ENCODE data around the gene FHIT. TPM values are rescaled to one million over a fixed set of nuclear protein-coding genes. Genes with fewer than 3 reads are reported as not detected.

FHIT gene
- polyA plus RNA-seq, 1 of the 3 experiments (the other 2 are of a cell fraction) = 0.41 TPM

- CTCF ChIA-PET = no interaction called here
- no peaks in the 10 kb centered on the region for H3K27me3 ChIP-seq (ENCODE audit: insufficient read depth)
- DNase-seq = no peak
- WGBS (ENCODE audit: low lambda C conversion rate) = 84% methylated on average over 2 of the region's 2 CpGs
- H3K9me2 ChIP-seq = no peaks in the 10 kb centered on the region
- no peaks in the 10 kb centered on the region for H3K36me3 ChIP-seq (replicated peaks in 1 of 2; ENCODE audit: control insufficient read depth in 1 of 2, insufficient read depth in 2 of 2, low read length in 1 of 2)
- POLR2A ChIA-PET = no interaction called here
- no peak overlapping the region for H3K4me2 ChIP-seq
- H3F3A ChIP-seq (replicated peaks; ENCODE audit: insufficient read depth) = no peaks in the 10 kb centered on the region
- TF ChIP-seq POLR2AphosphoS5 (IDR thresholded peaks at IDR 0.05; ENCODE audit: low read depth, low read length) (no peak), YY1 (IDR thresholded peaks at IDR 0.05; ENCODE audit: low read depth) (no peak), GABPA (IDR thresholded peaks at IDR 0.05; ENCODE audit: low read depth) (no peak), CTCF (IDR thresholded peaks at IDR 0.05) (no peak), JUND (IDR thresholded peaks at IDR 0.05) (no peak), REST (IDR thresholded peaks at IDR 0.05; ENCODE audit: low read depth, low read length) (no peak), FOSL2 (IDR thresholded peaks at IDR 0.05; ENCODE audit: borderline replicate concordance, low read depth) (no peak), TAF1 (IDR thresholded peaks at IDR 0.05; ENCODE audit: borderline replicate concordance, low read depth, low read length) (no peak), MEF2A (IDR thresholded peaks at IDR 0.05; ENCODE audit: borderline replicate concordance, low read depth) (no peak), FOXJ3 (CRISPR knock-in tag; IDR thresholded peaks at IDR 0.05) (no peak), RFX5 (IDR thresholded peaks at IDR 0.05; ENCODE audit: low read length) (no peak), TCF12 (IDR thresholded peaks at IDR 0.05) (no peak), SMC3 (IDR thresholded peaks at IDR 0.05; ENCODE audit: low read depth, low read length) (no peak), TEAD4 (IDR thresholded peaks at IDR 0.05; ENCODE audit: borderline replicate concordance, insufficient read depth) (no peak), PBX3 (IDR thresholded peaks at IDR 0.05) (no peak)
- TF ChIP-seq, protein P1, sequence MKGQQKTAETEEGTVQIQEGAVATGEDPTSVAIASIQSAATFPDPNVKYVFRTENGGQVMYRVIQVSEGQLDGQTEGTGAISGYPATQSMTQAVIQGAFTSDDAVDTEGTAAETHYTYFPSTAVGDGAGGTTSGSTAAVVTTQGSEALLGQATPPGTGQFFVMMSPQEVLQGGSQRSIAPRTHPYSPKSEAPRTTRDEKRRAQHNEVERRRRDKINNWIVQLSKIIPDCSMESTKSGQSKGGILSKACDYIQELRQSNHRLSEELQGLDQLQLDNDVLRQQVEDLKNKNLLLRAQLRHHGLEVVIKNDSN (IDR thresholded peaks at IDR 0.05; ENCODE audit: borderline replicate concordance, low read depth) = no peak
- TF ChIP-seq, protein P2, sequence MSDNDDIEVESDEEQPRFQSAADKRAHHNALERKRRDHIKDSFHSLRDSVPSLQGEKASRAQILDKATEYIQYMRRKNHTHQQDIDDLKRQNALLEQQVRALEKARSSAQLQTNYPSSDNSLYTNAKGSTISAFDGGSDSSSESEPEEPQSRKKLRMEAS (IDR thresholded peaks at IDR 0.05; ENCODE audit: low read depth) = no peak
- TF ChIP-seq, protein P3, sequence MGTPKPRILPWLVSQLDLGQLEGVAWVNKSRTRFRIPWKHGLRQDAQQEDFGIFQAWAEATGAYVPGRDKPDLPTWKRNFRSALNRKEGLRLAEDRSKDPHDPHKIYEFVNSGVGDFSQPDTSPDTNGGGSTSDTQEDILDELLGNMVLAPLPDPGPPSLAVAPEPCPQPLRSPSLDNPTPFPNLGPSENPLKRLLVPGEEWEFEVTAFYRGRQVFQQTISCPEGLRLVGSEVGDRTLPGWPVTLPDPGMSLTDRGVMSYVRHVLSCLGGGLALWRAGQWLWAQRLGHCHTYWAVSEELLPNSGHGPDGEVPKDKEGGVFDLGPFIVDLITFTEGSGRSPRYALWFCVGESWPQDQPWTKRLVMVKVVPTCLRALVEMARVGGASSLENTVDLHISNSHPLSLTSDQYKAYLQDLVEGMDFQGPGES (IDR thresholded peaks at IDR 0.05; ENCODE audit: low read depth, low read length) = no peak
- TF ChIP-seq, protein P4, sequence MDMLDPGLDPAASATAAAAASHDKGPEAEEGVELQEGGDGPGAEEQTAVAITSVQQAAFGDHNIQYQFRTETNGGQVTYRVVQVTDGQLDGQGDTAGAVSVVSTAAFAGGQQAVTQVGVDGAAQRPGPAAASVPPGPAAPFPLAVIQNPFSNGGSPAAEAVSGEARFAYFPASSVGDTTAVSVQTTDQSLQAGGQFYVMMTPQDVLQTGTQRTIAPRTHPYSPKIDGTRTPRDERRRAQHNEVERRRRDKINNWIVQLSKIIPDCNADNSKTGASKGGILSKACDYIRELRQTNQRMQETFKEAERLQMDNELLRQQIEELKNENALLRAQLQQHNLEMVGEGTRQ (IDR thresholded peaks at IDR 0.05; ENCODE audit: borderline replicate concordance, low read depth, low read length) = no peak
- no peaks in the 10 kb centered on the region for H4K20me1 ChIP-seq (ENCODE audit: insufficient read depth)
- H3K27ac ChIP-seq (ENCODE audit: low read depth in 2 of 2, low read length in 1 of 2) = no peak overlapping the region
- H3K4me3 ChIP-seq (ENCODE audit: low read depth in 2 of 2, low read length in 1 of 2) = no peak overlapping the region
- H3K9me3 ChIP-seq = no peaks in the 10 kb centered on the region
- H2AFZ ChIP-seq (ENCODE audit: low read depth) = no peak overlapping the region
- no peak overlapping the region for H3K9ac ChIP-seq
- no peaks in the 10 kb centered on the region for H3K4me1 ChIP-seq (ENCODE audit: control insufficient read depth in 1 of 2, insufficient read depth in 2 of 2, low read depth in 1 of 2, low read length in 1 of 2)
- H3K79me2 ChIP-seq (ENCODE audit: insufficient read depth) = no peaks in the 10 kb centered on the region
These were observed 591.2 kb downstream of the FHIT start for GRCh38 chr3:60660026-60660425.
